ENCODE results near the gene PCNX2. TPM values are rescaled to one million over a fixed set of nuclear protein-coding genes. Genes with fewer than 3 reads are reported as not detected.

Gene PCNX2, protein sequence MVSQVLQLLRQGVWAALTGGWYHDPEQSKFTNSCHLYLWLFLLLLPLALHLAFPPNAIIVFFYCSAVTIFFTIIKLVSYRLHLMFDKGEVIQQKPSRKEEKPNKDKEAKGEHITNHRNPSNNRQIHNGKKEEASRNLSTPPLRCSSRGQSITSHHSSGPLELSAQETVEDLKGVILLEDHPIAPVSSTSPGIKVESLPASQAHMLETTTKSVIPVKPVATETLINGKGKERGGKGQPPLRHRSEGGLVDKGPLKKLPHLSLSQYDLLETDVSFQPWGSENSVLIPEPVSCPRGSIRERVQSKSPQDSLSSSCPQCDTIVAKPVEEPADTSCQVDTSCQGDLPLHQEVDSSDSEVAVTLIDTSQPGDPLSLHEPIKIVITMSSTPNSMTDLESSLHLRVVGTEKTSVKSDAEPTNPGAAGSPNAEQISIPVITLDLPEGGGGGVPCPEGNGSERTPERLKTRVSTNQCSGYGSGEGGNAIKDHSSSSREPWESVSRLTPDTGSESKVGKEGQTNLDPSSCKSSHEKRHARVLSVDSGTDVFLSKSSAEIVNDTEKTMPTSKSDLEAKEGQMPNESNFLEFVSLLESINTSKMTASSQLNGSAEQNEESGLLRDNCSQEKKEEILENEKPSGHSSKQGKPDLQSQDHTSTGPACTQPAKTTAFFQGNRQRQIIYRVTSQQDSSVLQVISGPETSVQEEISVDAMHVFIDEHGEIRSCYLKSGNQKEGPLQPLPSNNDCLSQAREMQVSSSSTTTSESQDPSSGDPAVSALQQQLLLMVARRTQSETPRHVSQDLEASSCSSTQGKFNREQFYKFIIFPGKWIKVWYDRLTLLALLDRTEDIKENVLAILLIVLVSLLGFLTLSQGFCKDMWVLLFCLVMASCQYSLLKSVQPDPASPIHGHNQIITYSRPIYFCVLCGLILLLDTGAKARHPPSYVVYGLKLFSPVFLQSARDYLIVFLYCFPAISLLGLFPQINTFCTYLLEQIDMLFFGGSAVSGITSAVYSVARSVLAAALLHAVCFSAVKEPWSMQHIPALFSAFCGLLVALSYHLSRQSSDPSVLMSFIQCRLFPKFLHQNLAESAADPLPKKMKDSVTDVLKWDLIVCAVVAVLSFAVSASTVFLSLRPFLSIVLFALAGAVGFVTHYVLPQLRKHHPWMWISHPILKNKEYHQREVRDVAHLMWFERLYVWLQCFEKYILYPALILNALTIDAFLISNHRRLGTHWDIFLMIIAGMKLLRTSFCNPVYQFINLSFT (N-terminal part only)
- total RNA-seq (34.7 and 35.8 TPM in 2 replicates), polyA plus RNA-seq (12.7 and 17.6 TPM in 2 replicates), polyA minus RNA-seq (25.8 and 28.6 TPM in 2 replicates)
- total RNA-seq (2013), result 10.3 TPM

DNA sequence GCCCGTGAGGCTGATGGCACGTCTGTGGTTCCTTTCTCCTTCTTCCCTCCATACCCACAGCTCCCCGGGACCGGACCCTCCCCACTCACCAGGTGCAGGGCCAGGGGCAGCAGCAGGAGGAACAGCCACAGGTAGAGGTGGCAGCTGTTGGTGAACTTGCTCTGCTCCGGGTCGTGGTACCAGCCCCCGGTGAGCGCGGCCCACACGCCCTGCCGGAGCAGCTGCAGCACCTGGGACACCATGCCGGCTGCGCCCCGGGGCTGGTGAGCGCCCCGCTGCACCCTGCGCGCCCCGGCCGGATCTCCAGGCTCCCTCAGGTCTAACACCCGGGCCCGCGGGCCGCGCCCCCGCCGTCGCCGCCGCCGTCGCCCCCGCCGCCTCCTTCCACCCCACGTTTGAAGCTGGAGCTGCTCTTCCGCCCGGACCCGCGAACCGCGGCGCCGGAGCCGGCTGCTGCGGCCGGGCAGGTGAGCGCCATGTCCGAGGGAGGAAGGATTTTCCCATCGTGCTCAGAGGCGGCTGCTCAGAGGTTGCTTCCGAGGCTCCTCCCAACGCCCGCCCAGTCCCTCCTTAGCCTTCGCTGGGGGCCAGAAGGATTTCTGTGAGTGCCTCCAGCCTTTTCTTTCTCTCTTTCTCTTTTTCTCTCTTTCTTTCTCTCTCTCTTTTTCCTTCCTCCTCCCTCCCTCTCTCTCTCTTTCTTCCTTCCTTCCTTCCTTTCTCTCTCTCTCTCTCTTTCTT is at the start of gene PCNX2:
PCNX2 (minus strand) TSS at position 489 of the 738 bp plus-strand sequence; CDS start at position 242, 247 bp downstream.
- Mint-ChIP-seq H3K4me1 (peaks cover 14% of the 10 kb centered on the region), H3K4me3 (peak within 1 kb of the TSS; percentile 83), H3K27me3 (no peaks in the 10 kb centered on the region), H3K27ac (peak within 1 kb of the TSS; percentile 77), H3K9me3 (ENCODE audit: insufficient read depth) (no peaks in the 10 kb centered on the region)
- Histone ChIP-seq H3K36me3 (replicated peaks in 1 of 2; ENCODE audit: control extremely low read depth in 1 of 2, control insufficient read depth in 1 of 2, extremely low read depth in 1 of 2, insufficient read depth in 2 of 2, low read length in 1 of 2) (no peaks in the 10 kb centered on the region), H3K27me3 (replicated peaks in 1 of 4; ENCODE audit: control extremely low read depth in 1 of 4, control insufficient read depth in 3 of 4, insufficient read depth in 4 of 4, low read length in 3 of 4) (peaks cover 0 to 2% (median 0%) of the 10 kb centered on the region in 4 experiments), H3K4me2 (replicated peaks; ENCODE audit: low read depth, low read length, poor library complexity, severe bottlenecking) (peak within 1 kb of the TSS; percentile 92), H4K20me1 (ENCODE audit: control insufficient read depth, insufficient read depth, low read length, poor library complexity, severe bottlenecking) (no peaks in the 10 kb centered on the region), H3K4me3 (ENCODE audit: control extremely low read depth in 1 of 5, extremely low read depth in 1 of 5, insufficient read depth in 1 of 5, low read depth in 2 of 5, low read length in 4 of 5) (peak within 1 kb of the TSS in 4 of 5 experiments; percentile 47 to 68 (median 62)), H2AFZ (ENCODE audit: insufficient read depth, low read depth, low read length, poor library complexity, severe bottlenecking) (peak within 1 kb of the TSS; percentile 84), H3K27ac (ENCODE audit: low read length in 2 of 2) (peak within 1 kb of the TSS in 1 of 2 donors; percentile 47), H3K9ac (ENCODE audit: low read length) (peak within 1 kb of the TSS; percentile 73), H3K79me2 (ENCODE audit: control insufficient read depth, insufficient read depth, low read length) (no peaks in the 10 kb centered on the region), H3K9me3 (ENCODE audit: control extremely low read depth in 1 of 3, control insufficient read depth in 2 of 3, insufficient read depth in 1 of 3, low read length in 2 of 3) (no peaks in the 10 kb centered on the region), H3K4me1 (ENCODE audit: control insufficient read depth in 2 of 2, insufficient read depth in 2 of 2, low read length in 2 of 2) (peaks cover 11 to 13% of the 10 kb centered on the region in 2 donors)
- CTCF ChIA-PET, result interaction anchor here (1.0 to 1.9 kb wide), 3 partner anchors 10 to 13 kb away, joined by 3 to 9 read pairs (median 4); no protein-coding TSS in a partner anchor
- under 1% methylated on average over 54 of the region's 54 CpGs for WGBS (ENCODE audit: insufficient coverage)
- DNase-seq (peak; percentile 62), ATAC-seq (ENCODE audit: low read depth) (peak; percentile 82)
- intact Hi-C loops (cut with micrococcal nuclease), result loop anchor here (1.0 kb wide), 1 partner anchor 32 kb away; the partner anchor contains the start of gene MAP3K21
- POLR2A ChIA-PET, result no interaction called here
- TF ChIP-seq EZH2 (IDR thresholded peaks at IDR 0.05; ENCODE audit: borderline replicate concordance, insufficient read depth, low read depth, low read length, poor library complexity, severe bottlenecking), result no peak
- TF ChIP-seq, protein P1, sequence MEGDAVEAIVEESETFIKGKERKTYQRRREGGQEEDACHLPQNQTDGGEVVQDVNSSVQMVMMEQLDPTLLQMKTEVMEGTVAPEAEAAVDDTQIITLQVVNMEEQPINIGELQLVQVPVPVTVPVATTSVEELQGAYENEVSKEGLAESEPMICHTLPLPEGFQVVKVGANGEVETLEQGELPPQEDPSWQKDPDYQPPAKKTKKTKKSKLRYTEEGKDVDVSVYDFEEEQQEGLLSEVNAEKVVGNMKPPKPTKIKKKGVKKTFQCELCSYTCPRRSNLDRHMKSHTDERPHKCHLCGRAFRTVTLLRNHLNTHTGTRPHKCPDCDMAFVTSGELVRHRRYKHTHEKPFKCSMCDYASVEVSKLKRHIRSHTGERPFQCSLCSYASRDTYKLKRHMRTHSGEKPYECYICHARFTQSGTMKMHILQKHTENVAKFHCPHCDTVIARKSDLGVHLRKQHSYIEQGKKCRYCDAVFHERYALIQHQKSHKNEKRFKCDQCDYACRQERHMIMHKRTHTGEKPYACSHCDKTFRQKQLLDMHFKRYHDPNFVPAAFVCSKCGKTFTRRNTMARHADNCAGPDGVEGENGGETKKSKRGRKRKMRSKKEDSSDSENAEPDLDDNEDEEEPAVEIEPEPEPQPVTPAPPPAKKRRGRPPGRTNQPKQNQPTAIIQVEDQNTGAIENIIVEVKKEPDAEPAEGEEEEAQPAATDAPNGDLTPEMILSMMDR (IDR thresholded peaks at IDR 0.05), result peak; percentile 23

Data from B cell (primary cell).